SK-N-SH (cell line): ENCODE measurements around the gene SHANK1. TPM values are rescaled to one million over a fixed set of nuclear protein-coding genes. Genes with fewer than 3 reads are reported as not detected.

ENCODE experiments used
- CTCF ChIA-PET: fragments of 300-600, 350-600 bp; formaldehyde crosslinking; extraction: SDS; loops from one replicate; lab custom pipeline; 2021; lab: Yijun Ruan, JAX
- POLR2A ChIA-PET: fragments of 350-600 bp; sonication (Branson Sonifier 250); formaldehyde crosslinking; extraction: SDS; loops from one replicate; lab custom pipeline; 2020; ENCODE audit warnings: antibody characterized with exemption, inconsistent platforms; lab: Yijun Ruan, JAX
- DNase-seq: peaks from one replicate; pipeline ENCODE4 v3.0.0; 2012
- H2AFZ ChIP-seq: fragments of 200-600 bp; sonication (generic); 2 replicates; pipeline ENCODE4 v1.8.1; 2016; ENCODE audit warnings: antibody characterized with exemption, mild to moderate bottlenecking, low read depth
- H3F3A ChIP-seq: fragments of 200-600 bp; sonication (generic); replicated peaks from 2 replicates; pipeline ENCODE3; 2016; ENCODE audit warnings: antibody characterized with exemption, mild to moderate bottlenecking; ENCODE audit not compliant: insufficient read depth
- H3K27ac ChIP-seq, 2 experiments: fragments of 200-500 bp in 1 of 2; fragments of 200-600 bp in 1 of 2; sonication (Bioruptor generic) in 1 of 2; sonication (generic), shearing (Covaris generic) in 1 of 2; 2 replicates each; pipeline versions ENCODE4 v1.5.1 to v1.6.1; 2014 to 2016; ENCODE audit warnings: low read depth in 2 of 2, inconsistent platforms in 1 of 2, low read length in 1 of 2, mild to moderate bottlenecking in 1 of 2, mixed read lengths in 1 of 2
- H3K27me3 ChIP-seq: fragments of 200-600 bp; sonication (generic), shearing (Covaris generic); 2 replicates; pipeline ENCODE4 v1.6.1; 2016; ENCODE audit warnings: mixed run types; ENCODE audit not compliant: insufficient read depth
- H3K36me3 ChIP-seq, 2 experiments: fragments of 200-500 bp in 1 of 2; fragments of 200-600 bp in 1 of 2; sonication (Bioruptor generic) in 1 of 2; sonication (generic) in 1 of 2; replicated peaks in 1 of 2; 2 replicates each; pipeline versions ENCODE3 to v1.5.1; 2014 to 2016; ENCODE audit warnings: low read length in 1 of 2, mild to moderate bottlenecking in 1 of 2; ENCODE audit not compliant: insufficient read depth in 2 of 2, control insufficient read depth in 1 of 2
- H3K4me1 ChIP-seq, 2 experiments: fragments of 200-500 bp in 1 of 2; fragments of 200-600 bp in 1 of 2; sonication (Bioruptor generic) in 1 of 2; sonication (generic), shearing (Covaris generic) in 1 of 2; 2 replicates each; pipeline versions ENCODE4 v1.5.1 to v1.6.1; 2014 to 2016; ENCODE audit warnings: low read depth in 1 of 2, low read length in 1 of 2, mixed run types in 1 of 2; ENCODE audit not compliant: insufficient read depth in 2 of 2, control insufficient read depth in 1 of 2
- H3K4me2 ChIP-seq: fragments of 200-600 bp; sonication (generic), shearing (Covaris generic); 2 replicates; pipeline ENCODE4 v1.6.1; 2017; ENCODE audit warnings: mixed run types
- H3K4me3 ChIP-seq, 2 experiments: fragments of 200-500 bp in 1 of 2; fragments of 200-600 bp in 1 of 2; sonication (Bioruptor generic) in 1 of 2; sonication (generic), shearing (Covaris generic) in 1 of 2; 2 replicates each; pipeline versions ENCODE4 v1.5.1 to v1.8.1; 2014 to 2016; ENCODE audit warnings: low read depth in 2 of 2, inconsistent platforms in 1 of 2, low read length in 1 of 2, mild to moderate bottlenecking in 1 of 2, mixed read lengths in 1 of 2, moderate library complexity in 1 of 2
- H3K79me2 ChIP-seq: fragments of 200-600 bp; sonication (generic); 2 replicates; pipeline ENCODE4 v1.8.1; 2017; ENCODE audit warnings: mild to moderate bottlenecking; ENCODE audit not compliant: insufficient read depth
- H3K9ac ChIP-seq: fragments of 200-600 bp; sonication (generic); 2 replicates; pipeline ENCODE4 v1.6.1; 2017; ENCODE audit warnings: mixed run types
- H3K9me2 ChIP-seq: fragments of 200-600 bp; sonication (generic); 2 replicates; pipeline ENCODE4 v1.6.1; 2017; ENCODE audit warnings: mixed run types
- H3K9me3 ChIP-seq: fragments of 200-600 bp; sonication (generic); 2 replicates; pipeline ENCODE4 v1.6.1; 2017; ENCODE audit warnings: mixed run types, mild to moderate bottlenecking, moderate library complexity
- H4K20me1 ChIP-seq: fragments of 200-600 bp; sonication (generic); 2 replicates; pipeline ENCODE4 v1.6.1; 2017; ENCODE audit warnings: mild to moderate bottlenecking, mixed run types; ENCODE audit not compliant: insufficient read depth
- FOXJ3 ChIP-seq: sonication (generic); formaldehyde crosslinking; IDR thresholded peaks from 2 replicates; pipeline ENCODE4 v1.5.1; 2020; ENCODE audit warnings: mild to moderate bottlenecking, missing genetic modification reagents
- FOXM1 ChIP-seq: IDR thresholded peaks from 2 replicates; pipeline ENCODE4 v1.4.0; 2012; ENCODE audit warnings: low read depth, mild to moderate bottlenecking
- MXI1 ChIP-seq: IDR thresholded peaks from 2 replicates; pipeline ENCODE4 v1.6.1; 2012; ENCODE audit warnings: mild to moderate bottlenecking, low read depth, low read length, improper control_type of control experiment
- RCOR1 ChIP-seq: fragments of 150-350 bp; IDR thresholded peaks from 2 replicates; pipeline ENCODE4 v1.6.1; 2017; ENCODE audit warnings: antibody characterized with exemption, low read length
- RXRA ChIP-seq: IDR thresholded peaks from 2 replicates; pipeline ENCODE4 v1.4.0; 2012; ENCODE audit warnings: low read depth, mild to moderate bottlenecking, borderline replicate concordance
- SIN3A ChIP-seq: IDR thresholded peaks from 2 replicates; pipeline ENCODE4 v1.6.1; 2012; ENCODE audit warnings: low read depth, mild to moderate bottlenecking, low read length, moderate library complexity, borderline replicate concordance
- SMC3 ChIP-seq: IDR thresholded peaks from 2 replicates; pipeline ENCODE4 v1.6.1; 2012; ENCODE audit warnings: low read depth, low read length, improper control_type of control experiment
- TEAD4 ChIP-seq: IDR thresholded peaks from 2 replicates; pipeline ENCODE4 v1.4.0; 2012; ENCODE audit warnings: mild to moderate bottlenecking, borderline replicate concordance; ENCODE audit not compliant: insufficient read depth
- WGBS: methylation state at CpG from one replicate; pipeline ENCODE4 v1.1.6; 2017; ENCODE audit warnings: low lambda C conversion rate; 5-methylcytosine and 5-hydroxymethylcytosine counted together
- polyA plus RNA-seq, 3 experiments: library from polyadenylated mRNA; depleted of rRNA; stranded (reverse); fragments of >200 nt; gene quantifications; 2 replicates each; pipeline ENCODE4 v1.2.3, GENCODE V29; 2012
- TF ChIP-seq, protein P1 (sequence below): fragments of 200-600 bp; sonication (generic); IDR thresholded peaks from 2 replicates; pipeline ENCODE4 v1.6.1; 2017; ENCODE audit warnings: antibody characterized with exemption, mild to moderate bottlenecking, moderate library complexity
- TF ChIP-seq, protein P2 (sequence below): IDR thresholded peaks from 2 replicates; pipeline ENCODE4 v1.6.1; 2012; ENCODE audit warnings: mild to moderate bottlenecking, low read depth, low read length, moderate library complexity
- TF ChIP-seq, protein P3 (sequence below): fragments of 150-350 bp; IDR thresholded peaks from 2 replicates; pipeline ENCODE4 v1.6.1; 2016; ENCODE audit warnings: mild to moderate bottlenecking, low read depth, low read length
- TF ChIP-seq, protein P4 (sequence below): fragments of 150-350 bp; IDR thresholded peaks from 2 replicates; pipeline ENCODE4 v1.6.1; 2017; ENCODE audit warnings: antibody characterized with exemption, low read length, low read depth, borderline replicate concordance

Gene SHANK1
- polyA plus RNA-seq, 1 of the 3 experiments (the other 2 are of a cell fraction), result 0.28 TPM

DNA sequence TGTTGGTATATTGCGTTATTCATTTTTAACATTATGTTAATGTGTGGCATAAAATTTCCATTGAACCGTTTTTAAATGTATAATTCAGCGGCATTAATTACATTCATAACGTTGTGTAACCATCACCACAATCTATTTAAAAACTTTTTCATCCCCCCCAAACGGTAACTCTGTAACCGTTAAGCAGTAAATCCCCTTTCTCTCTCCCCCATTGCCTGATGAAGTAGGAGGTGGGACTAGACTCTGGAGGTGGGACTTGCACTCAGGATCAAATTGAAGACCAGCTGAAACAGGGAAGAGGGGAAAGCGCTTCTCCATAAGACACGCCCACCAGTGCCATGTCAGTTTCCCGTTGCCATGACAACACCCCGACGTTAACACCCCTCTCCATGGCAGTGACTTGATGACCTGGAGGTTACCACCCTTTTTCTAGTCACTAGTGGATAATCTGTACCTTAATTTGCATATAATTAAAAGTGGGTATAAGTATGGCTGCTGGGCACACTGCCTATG lies 20.4 kb upstream of the SHANK1 start:
- H3K9ac ChIP-seq, result no peak overlapping the region
- no peaks in the 10 kb centered on the region for H3K36me3 ChIP-seq
- ChIA-PET POLR2A (no interaction called here), CTCF (interaction anchor here (1.0 kb wide), 1 partner anchor 44 kb away, joined by 4 read pairs; no protein-coding TSS in a partner anchor)
- H3F3A ChIP-seq, result no peaks in the 10 kb centered on the region
- H3K4me1 ChIP-seq, result no peaks in the 10 kb centered on the region
- H3K4me2 ChIP-seq, result no peak overlapping the region
- H3K4me3 ChIP-seq, result no peak overlapping the region
- H3K9me2 ChIP-seq, result no peaks in the 10 kb centered on the region
- H3K9me3 ChIP-seq, result no peaks in the 10 kb centered on the region
- no peak overlapping the region for H3K27ac ChIP-seq
- H3K79me2 ChIP-seq, result no peaks in the 10 kb centered on the region
- H3K27me3 ChIP-seq, result peaks cover 82% of the 10 kb centered on the region
- H4K20me1 ChIP-seq, result no peaks in the 10 kb centered on the region
- DNase-seq, result no peak
- TF ChIP-seq SIN3A (no peak), SMC3 (no peak), FOXM1 (no peak), FOXJ3 (CRISPR knock-in tag) (no peak), RCOR1 (no peak), TEAD4 (no peak), RXRA (no peak), MXI1 (no peak)
- TF ChIP-seq, protein P1, sequence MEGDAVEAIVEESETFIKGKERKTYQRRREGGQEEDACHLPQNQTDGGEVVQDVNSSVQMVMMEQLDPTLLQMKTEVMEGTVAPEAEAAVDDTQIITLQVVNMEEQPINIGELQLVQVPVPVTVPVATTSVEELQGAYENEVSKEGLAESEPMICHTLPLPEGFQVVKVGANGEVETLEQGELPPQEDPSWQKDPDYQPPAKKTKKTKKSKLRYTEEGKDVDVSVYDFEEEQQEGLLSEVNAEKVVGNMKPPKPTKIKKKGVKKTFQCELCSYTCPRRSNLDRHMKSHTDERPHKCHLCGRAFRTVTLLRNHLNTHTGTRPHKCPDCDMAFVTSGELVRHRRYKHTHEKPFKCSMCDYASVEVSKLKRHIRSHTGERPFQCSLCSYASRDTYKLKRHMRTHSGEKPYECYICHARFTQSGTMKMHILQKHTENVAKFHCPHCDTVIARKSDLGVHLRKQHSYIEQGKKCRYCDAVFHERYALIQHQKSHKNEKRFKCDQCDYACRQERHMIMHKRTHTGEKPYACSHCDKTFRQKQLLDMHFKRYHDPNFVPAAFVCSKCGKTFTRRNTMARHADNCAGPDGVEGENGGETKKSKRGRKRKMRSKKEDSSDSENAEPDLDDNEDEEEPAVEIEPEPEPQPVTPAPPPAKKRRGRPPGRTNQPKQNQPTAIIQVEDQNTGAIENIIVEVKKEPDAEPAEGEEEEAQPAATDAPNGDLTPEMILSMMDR, result no peak
- TF ChIP-seq, protein P2, sequence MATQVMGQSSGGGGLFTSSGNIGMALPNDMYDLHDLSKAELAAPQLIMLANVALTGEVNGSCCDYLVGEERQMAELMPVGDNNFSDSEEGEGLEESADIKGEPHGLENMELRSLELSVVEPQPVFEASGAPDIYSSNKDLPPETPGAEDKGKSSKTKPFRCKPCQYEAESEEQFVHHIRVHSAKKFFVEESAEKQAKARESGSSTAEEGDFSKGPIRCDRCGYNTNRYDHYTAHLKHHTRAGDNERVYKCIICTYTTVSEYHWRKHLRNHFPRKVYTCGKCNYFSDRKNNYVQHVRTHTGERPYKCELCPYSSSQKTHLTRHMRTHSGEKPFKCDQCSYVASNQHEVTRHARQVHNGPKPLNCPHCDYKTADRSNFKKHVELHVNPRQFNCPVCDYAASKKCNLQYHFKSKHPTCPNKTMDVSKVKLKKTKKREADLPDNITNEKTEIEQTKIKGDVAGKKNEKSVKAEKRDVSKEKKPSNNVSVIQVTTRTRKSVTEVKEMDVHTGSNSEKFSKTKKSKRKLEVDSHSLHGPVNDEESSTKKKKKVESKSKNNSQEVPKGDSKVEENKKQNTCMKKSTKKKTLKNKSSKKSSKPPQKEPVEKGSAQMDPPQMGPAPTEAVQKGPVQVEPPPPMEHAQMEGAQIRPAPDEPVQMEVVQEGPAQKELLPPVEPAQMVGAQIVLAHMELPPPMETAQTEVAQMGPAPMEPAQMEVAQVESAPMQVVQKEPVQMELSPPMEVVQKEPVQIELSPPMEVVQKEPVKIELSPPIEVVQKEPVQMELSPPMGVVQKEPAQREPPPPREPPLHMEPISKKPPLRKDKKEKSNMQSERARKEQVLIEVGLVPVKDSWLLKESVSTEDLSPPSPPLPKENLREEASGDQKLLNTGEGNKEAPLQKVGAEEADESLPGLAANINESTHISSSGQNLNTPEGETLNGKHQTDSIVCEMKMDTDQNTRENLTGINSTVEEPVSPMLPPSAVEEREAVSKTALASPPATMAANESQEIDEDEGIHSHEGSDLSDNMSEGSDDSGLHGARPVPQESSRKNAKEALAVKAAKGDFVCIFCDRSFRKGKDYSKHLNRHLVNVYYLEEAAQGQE, result no peak
- TF ChIP-seq, protein P3, sequence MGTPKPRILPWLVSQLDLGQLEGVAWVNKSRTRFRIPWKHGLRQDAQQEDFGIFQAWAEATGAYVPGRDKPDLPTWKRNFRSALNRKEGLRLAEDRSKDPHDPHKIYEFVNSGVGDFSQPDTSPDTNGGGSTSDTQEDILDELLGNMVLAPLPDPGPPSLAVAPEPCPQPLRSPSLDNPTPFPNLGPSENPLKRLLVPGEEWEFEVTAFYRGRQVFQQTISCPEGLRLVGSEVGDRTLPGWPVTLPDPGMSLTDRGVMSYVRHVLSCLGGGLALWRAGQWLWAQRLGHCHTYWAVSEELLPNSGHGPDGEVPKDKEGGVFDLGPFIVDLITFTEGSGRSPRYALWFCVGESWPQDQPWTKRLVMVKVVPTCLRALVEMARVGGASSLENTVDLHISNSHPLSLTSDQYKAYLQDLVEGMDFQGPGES, result no peak
- TF ChIP-seq, protein P4, sequence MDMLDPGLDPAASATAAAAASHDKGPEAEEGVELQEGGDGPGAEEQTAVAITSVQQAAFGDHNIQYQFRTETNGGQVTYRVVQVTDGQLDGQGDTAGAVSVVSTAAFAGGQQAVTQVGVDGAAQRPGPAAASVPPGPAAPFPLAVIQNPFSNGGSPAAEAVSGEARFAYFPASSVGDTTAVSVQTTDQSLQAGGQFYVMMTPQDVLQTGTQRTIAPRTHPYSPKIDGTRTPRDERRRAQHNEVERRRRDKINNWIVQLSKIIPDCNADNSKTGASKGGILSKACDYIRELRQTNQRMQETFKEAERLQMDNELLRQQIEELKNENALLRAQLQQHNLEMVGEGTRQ, result no peak
- TF ChIP-seq, all 33 proteins: peak for 0
- 24% methylated on average over 11 of the region's 11 CpGs for WGBS
- H2AFZ ChIP-seq, result no peak overlapping the region
